Measurements from ENCODE around the gene PDPK1.

GRCh38 chr16:2531371-2531695 is 6.5 kb upstream of the PDPK1 start, which contains the start of gene CEMP1:
- TF ChIP-seq, protein P1, sequence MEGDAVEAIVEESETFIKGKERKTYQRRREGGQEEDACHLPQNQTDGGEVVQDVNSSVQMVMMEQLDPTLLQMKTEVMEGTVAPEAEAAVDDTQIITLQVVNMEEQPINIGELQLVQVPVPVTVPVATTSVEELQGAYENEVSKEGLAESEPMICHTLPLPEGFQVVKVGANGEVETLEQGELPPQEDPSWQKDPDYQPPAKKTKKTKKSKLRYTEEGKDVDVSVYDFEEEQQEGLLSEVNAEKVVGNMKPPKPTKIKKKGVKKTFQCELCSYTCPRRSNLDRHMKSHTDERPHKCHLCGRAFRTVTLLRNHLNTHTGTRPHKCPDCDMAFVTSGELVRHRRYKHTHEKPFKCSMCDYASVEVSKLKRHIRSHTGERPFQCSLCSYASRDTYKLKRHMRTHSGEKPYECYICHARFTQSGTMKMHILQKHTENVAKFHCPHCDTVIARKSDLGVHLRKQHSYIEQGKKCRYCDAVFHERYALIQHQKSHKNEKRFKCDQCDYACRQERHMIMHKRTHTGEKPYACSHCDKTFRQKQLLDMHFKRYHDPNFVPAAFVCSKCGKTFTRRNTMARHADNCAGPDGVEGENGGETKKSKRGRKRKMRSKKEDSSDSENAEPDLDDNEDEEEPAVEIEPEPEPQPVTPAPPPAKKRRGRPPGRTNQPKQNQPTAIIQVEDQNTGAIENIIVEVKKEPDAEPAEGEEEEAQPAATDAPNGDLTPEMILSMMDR (IDR thresholded peaks at IDR 0.05), result no peak
- no peak for TF ChIP-seq ZFX (IDR thresholded peaks at IDR 0.05; ENCODE audit: borderline replicate concordance)
